Measurements from ENCODE around the gene BBOX1.

GRCh38 chr11:27022659-27023251, 17.9 kb upstream of the BBOX1 start:
- TF ChIP-seq EZH2 (IDR thresholded peaks at IDR 0.05; ENCODE audit: low read length, missing control alignments) (no peak), CTCF (conservative IDR thresholded peaks at IDR 0.05 in 1 of 2, IDR thresholded peaks at IDR 0.05 in 1 of 2; ENCODE audit: low read depth in 1 of 2, low read length in 2 of 2) (no peak)
